SK-N-SH (cell line): ENCODE data around the gene AP2A1. TPM values are rescaled to one million over a fixed set of nuclear protein-coding genes. Genes with fewer than 3 reads are reported as not detected.
A peak's percentile ranks its signal among the peaks of the same experiment; 100 is the strongest.

Source experiments
- CTCF ChIA-PET: fragments of 300-600, 350-600 bp; formaldehyde crosslinking; extraction: SDS; loops from one replicate; lab custom pipeline; 2021; lab: Yijun Ruan, JAX
- POLR2A ChIA-PET: fragments of 350-600 bp; sonication (Branson Sonifier 250); formaldehyde crosslinking; extraction: SDS; loops from one replicate; lab custom pipeline; 2020; ENCODE audit warnings: antibody characterized with exemption, inconsistent platforms; lab: Yijun Ruan, JAX
- DNase-seq: peaks from one replicate; pipeline ENCODE4 v3.0.0; 2012
- H2AFZ ChIP-seq: fragments of 200-600 bp; sonication (generic); 2 replicates; pipeline ENCODE4 v1.8.1; 2016; ENCODE audit warnings: antibody characterized with exemption, mild to moderate bottlenecking, low read depth
- H3F3A ChIP-seq: fragments of 200-600 bp; sonication (generic); replicated peaks from 2 replicates; pipeline ENCODE3; 2016; ENCODE audit warnings: antibody characterized with exemption, mild to moderate bottlenecking; ENCODE audit not compliant: insufficient read depth
- H3K27ac ChIP-seq, 2 experiments: fragments of 200-500 bp in 1 of 2; fragments of 200-600 bp in 1 of 2; sonication (Bioruptor generic) in 1 of 2; sonication (generic), shearing (Covaris generic) in 1 of 2; 2 replicates each; pipeline versions ENCODE4 v1.5.1 to v1.6.1; 2014 to 2016; ENCODE audit warnings: low read depth in 2 of 2, inconsistent platforms in 1 of 2, low read length in 1 of 2, mild to moderate bottlenecking in 1 of 2, mixed read lengths in 1 of 2
- H3K27me3 ChIP-seq: fragments of 200-600 bp; sonication (generic), shearing (Covaris generic); 2 replicates; pipeline ENCODE4 v1.6.1; 2016; ENCODE audit warnings: mixed run types; ENCODE audit not compliant: insufficient read depth
- H3K36me3 ChIP-seq, 2 experiments: fragments of 200-500 bp in 1 of 2; fragments of 200-600 bp in 1 of 2; sonication (Bioruptor generic) in 1 of 2; sonication (generic) in 1 of 2; replicated peaks in 1 of 2; 2 replicates each; pipeline versions ENCODE3 to v1.5.1; 2014 to 2016; ENCODE audit warnings: low read length in 1 of 2, mild to moderate bottlenecking in 1 of 2; ENCODE audit not compliant: insufficient read depth in 2 of 2, control insufficient read depth in 1 of 2
- H3K4me1 ChIP-seq, 2 experiments: fragments of 200-500 bp in 1 of 2; fragments of 200-600 bp in 1 of 2; sonication (Bioruptor generic) in 1 of 2; sonication (generic), shearing (Covaris generic) in 1 of 2; 2 replicates each; pipeline versions ENCODE4 v1.5.1 to v1.6.1; 2014 to 2016; ENCODE audit warnings: low read depth in 1 of 2, low read length in 1 of 2, mixed run types in 1 of 2; ENCODE audit not compliant: insufficient read depth in 2 of 2, control insufficient read depth in 1 of 2
- H3K4me2 ChIP-seq: fragments of 200-600 bp; sonication (generic), shearing (Covaris generic); 2 replicates; pipeline ENCODE4 v1.6.1; 2017; ENCODE audit warnings: mixed run types
- H3K4me3 ChIP-seq, 2 experiments: fragments of 200-500 bp in 1 of 2; fragments of 200-600 bp in 1 of 2; sonication (Bioruptor generic) in 1 of 2; sonication (generic), shearing (Covaris generic) in 1 of 2; 2 replicates each; pipeline versions ENCODE4 v1.5.1 to v1.8.1; 2014 to 2016; ENCODE audit warnings: low read depth in 2 of 2, inconsistent platforms in 1 of 2, low read length in 1 of 2, mild to moderate bottlenecking in 1 of 2, mixed read lengths in 1 of 2, moderate library complexity in 1 of 2
- H3K79me2 ChIP-seq: fragments of 200-600 bp; sonication (generic); 2 replicates; pipeline ENCODE4 v1.8.1; 2017; ENCODE audit warnings: mild to moderate bottlenecking; ENCODE audit not compliant: insufficient read depth
- H3K9ac ChIP-seq: fragments of 200-600 bp; sonication (generic); 2 replicates; pipeline ENCODE4 v1.6.1; 2017; ENCODE audit warnings: mixed run types
- H3K9me2 ChIP-seq: fragments of 200-600 bp; sonication (generic); 2 replicates; pipeline ENCODE4 v1.6.1; 2017; ENCODE audit warnings: mixed run types
- H3K9me3 ChIP-seq: fragments of 200-600 bp; sonication (generic); 2 replicates; pipeline ENCODE4 v1.6.1; 2017; ENCODE audit warnings: mixed run types, mild to moderate bottlenecking, moderate library complexity
- H4K20me1 ChIP-seq: fragments of 200-600 bp; sonication (generic); 2 replicates; pipeline ENCODE4 v1.6.1; 2017; ENCODE audit warnings: mild to moderate bottlenecking, mixed run types; ENCODE audit not compliant: insufficient read depth
- CTCF ChIP-seq: fragments of 200-600 bp; sonication (generic); IDR thresholded peaks from 2 replicates; pipeline ENCODE4 v1.6.1; 2017; ENCODE audit warnings: antibody characterized with exemption, mild to moderate bottlenecking, moderate library complexity
- EP300 ChIP-seq, 2 experiments: IDR thresholded peaks; 2 replicates each; pipeline versions ENCODE4 v1.4.0 to v1.6.1; 2012; ENCODE audit warnings: borderline replicate concordance in 1 of 2, low read depth in 1 of 2, low read length in 1 of 2
- IRF3 ChIP-seq: fragments of 150-350 bp; IDR thresholded peaks from 2 replicates; pipeline ENCODE4 v1.6.1; 2016; ENCODE audit warnings: mild to moderate bottlenecking, low read depth, low read length
- MAX ChIP-seq: IDR thresholded peaks from 2 replicates; pipeline ENCODE4 v1.4.0; 2012; ENCODE audit warnings: low read depth
- RXRA ChIP-seq: IDR thresholded peaks from 2 replicates; pipeline ENCODE4 v1.4.0; 2012; ENCODE audit warnings: low read depth, mild to moderate bottlenecking, borderline replicate concordance
- USF1 ChIP-seq: IDR thresholded peaks from 2 replicates; pipeline ENCODE4 v1.4.0; 2012; ENCODE audit warnings: low read depth, borderline replicate concordance
- WGBS: methylation state at CpG from one replicate; pipeline ENCODE4 v1.1.6; 2017; ENCODE audit warnings: low lambda C conversion rate; 5-methylcytosine and 5-hydroxymethylcytosine counted together
- polyA plus RNA-seq, 3 experiments: library from polyadenylated mRNA; depleted of rRNA; stranded (reverse); fragments of >200 nt; gene quantifications; 2 replicates each; pipeline ENCODE4 v1.2.3, GENCODE V29; 2012

The AP2A1 gene
- polyA plus RNA-seq, 1 of the 3 experiments (the other 2 are of a cell fraction): 74.8 TPM

- Histone ChIP-seq H3K4me2 (no peak overlapping the region), H3K4me3 (no peak overlapping the region), H4K20me1 (no peaks in the 10 kb centered on the region), H3K27ac (no peak overlapping the region), H3K36me3 (no peaks in the 10 kb centered on the region), H2AFZ (no peak overlapping the region), H3F3A (peaks cover 4% of the 10 kb centered on the region), H3K9me3 (no peaks in the 10 kb centered on the region), H3K27me3 (no peaks in the 10 kb centered on the region), H3K9ac (no peak overlapping the region), H3K79me2 (no peaks in the 10 kb centered on the region), H3K9me2 (no peaks in the 10 kb centered on the region), H3K4me1 (no peaks in the 10 kb centered on the region)
- TF ChIP-seq CTCF (no peak), EP300 (IDR thresholded peaks at IDR 0.05; ENCODE audit: borderline replicate concordance in 1 of 2, low read depth in 1 of 2, low read length in 1 of 2) (no peak), USF1 (no peak), MAX (no peak), IRF3 (no peak)
- 71% methylated on average over 47 of the region's 52 CpGs for WGBS
- ChIA-PET POLR2A (no interaction called here), CTCF (interaction anchor here (0.9 kb wide), 1 partner anchor 29 kb away, joined by 6 read pairs; no protein-coding TSS in a partner anchor)
- peak; percentile 81 for DNase-seq
These were observed 20.4 kb upstream of the AP2A1 start for GRCh38 chr19:49746206-49746958.

GRCh38 chr19:49749055-49749716, 17.6 kb upstream of the AP2A1 start:
- Histone ChIP-seq H3K27me3 (no peaks in the 10 kb centered on the region), H4K20me1 (no peaks in the 10 kb centered on the region)
- CTCF ChIA-PET: interaction anchor here (0.8 to 1.3 kb wide), 2 partner anchors 12 to 35 kb away, joined by 3 read pairs; no protein-coding TSS in a partner anchor
- DNase-seq: peak; percentile 58
- POLR2A ChIA-PET: no interaction called here
- no peak for TF ChIP-seq RXRA
- peak; percentile 94 for TF ChIP-seq USF1
- TF ChIP-seq, all 33 proteins: peak for 1
- H3K9me3 ChIP-seq: no peaks in the 10 kb centered on the region
- no peak overlapping the region for H3K27ac ChIP-seq
- no peak overlapping the region for H2AFZ ChIP-seq
- H3K9ac ChIP-seq: no peak overlapping the region
- no peaks in the 10 kb centered on the region for H3K36me3 ChIP-seq
- no peaks in the 10 kb centered on the region for H3K4me1 ChIP-seq
- H3K79me2 ChIP-seq: no peaks in the 10 kb centered on the region
- no peak overlapping the region for H3K4me3 ChIP-seq
- H3F3A ChIP-seq: peaks cover 4% of the 10 kb centered on the region
- no peaks in the 10 kb centered on the region for H3K9me2 ChIP-seq
- no peak overlapping the region for H3K4me2 ChIP-seq
- 57% methylated on average over 6 of the region's 6 CpGs for WGBS
